IMR-90 (cell line): ENCODE measurements around the gene UBE2QL1. TPM values are rescaled to one million over a fixed set of nuclear protein-coding genes. Genes with fewer than 3 reads are reported as not detected.

ENCODE experiments used
- ATAC-seq: fragments of 200-7000 bp; cut with Tn5 transposase; 2 replicates; pipeline ENCODE4 v1.9.1; 2020; ENCODE audit warnings: low read depth, mild to moderate bottlenecking, moderate library complexity
- BruUV-seq: library from RNA; stranded (reverse); fragments of 400-500 nt; replicated peaks from 2 replicates; lab custom pipeline; 2021; lab: Mats Ljungman, UMichigan
- CTCF ChIA-PET: fragments of 300-600 bp; formaldehyde crosslinking; extraction: SDS; loops from one replicate; lab custom pipeline; 2021; ENCODE audit warnings: antibody characterized with exemption; lab: Yijun Ruan, JAX
- POLR2A ChIA-PET: fragments of 300-600 bp; sonication (Branson Sonifier 250); formaldehyde crosslinking; loops from one replicate; lab custom pipeline; 2022; ENCODE audit warnings: antibody characterized with exemption; ENCODE audit not compliant: unreplicated experiment; lab: Charles Lee
- DNase-seq: peaks from one replicate; pipeline ENCODE4 v3.0.0; 2013
- H2AFZ ChIP-seq: replicated peaks from 2 replicates; pipeline ENCODE3; 2013; ENCODE audit warnings: low read length, mild to moderate bottlenecking; ENCODE audit not compliant: poor library complexity
- H2AK5ac ChIP-seq: 2 replicates; pipeline ENCODE4 v1.6.1; 2013; ENCODE audit warnings: low read depth, low read length, inconsistent platforms
- H2AK9ac ChIP-seq: replicated peaks from 2 replicates; pipeline ENCODE3; 2013; ENCODE audit warnings: mild to moderate bottlenecking, low read depth, low read length, moderate library complexity; ENCODE audit not compliant: poor library complexity
- H2BK120ac ChIP-seq: 2 replicates; pipeline ENCODE4 v1.6.1; 2013; ENCODE audit warnings: low read depth, low read length, inconsistent platforms
- H2BK15ac ChIP-seq: 3 replicates; pipeline ENCODE4 v1.6.1; 2013; ENCODE audit warnings: low read depth, low read length, inconsistent platforms
- H2BK20ac ChIP-seq: 2 replicates; pipeline ENCODE4 v1.6.1; 2013; ENCODE audit warnings: low read depth, mild to moderate bottlenecking, inconsistent platforms, low read length, moderate library complexity
- H2BK5ac ChIP-seq: 2 replicates; pipeline ENCODE4 v1.6.1; 2013; ENCODE audit warnings: mild to moderate bottlenecking, low read depth, low read length, inconsistent platforms; ENCODE audit not compliant: poor library complexity, severe bottlenecking
- H3K14ac ChIP-seq: replicated peaks from 2 replicates; pipeline ENCODE4 v1.6.1; 2013; ENCODE audit warnings: low read depth, low read length, inconsistent platforms
- H3K18ac ChIP-seq: 2 replicates; pipeline ENCODE4 v1.6.1; 2013; ENCODE audit warnings: low read depth, low read length, control low read depth
- H3K23ac ChIP-seq: 2 replicates; pipeline ENCODE4 v1.6.1; 2013; ENCODE audit warnings: low read depth, low read length, inconsistent platforms
- H3K27ac ChIP-seq: 2 replicates; pipeline ENCODE4 v1.5.1; 2013; ENCODE audit warnings: mild to moderate bottlenecking, control low read depth, low read length; ENCODE audit not compliant: insufficient read depth
- H3K27me3 ChIP-seq: 2 replicates; pipeline ENCODE4 v1.6.1; 2013; ENCODE audit warnings: low read length; ENCODE audit not compliant: control insufficient read depth, insufficient read depth
- H3K36me3 ChIP-seq: 2 replicates; pipeline ENCODE4 v1.6.1; 2013; ENCODE audit warnings: low read length, mixed read lengths; ENCODE audit not compliant: control insufficient read depth, insufficient read depth
- H3K4ac ChIP-seq: 2 replicates; pipeline ENCODE4 v1.6.1; 2013; ENCODE audit warnings: low read depth, low read length, inconsistent platforms
- H3K4me1 ChIP-seq: 2 replicates; pipeline ENCODE4 v1.6.1; 2013; ENCODE audit warnings: low read length, mixed read lengths; ENCODE audit not compliant: control insufficient read depth, insufficient read depth
- H3K4me2 ChIP-seq: 2 replicates; pipeline ENCODE4 v1.6.1; 2013; ENCODE audit warnings: low read depth, mild to moderate bottlenecking, control low read depth, low read length, moderate library complexity
- H3K4me3 ChIP-seq: 2 replicates; pipeline ENCODE4 v1.5.1; 2013; ENCODE audit warnings: low read depth, mild to moderate bottlenecking, control low read depth, low read length, moderate library complexity; ENCODE audit not compliant: insufficient read depth
- H3K56ac ChIP-seq: 2 replicates; pipeline ENCODE4 v1.6.1; 2013; ENCODE audit warnings: low read length, inconsistent platforms; ENCODE audit not compliant: insufficient read depth; ENCODE audit errors: extremely low read depth
- H3K79me1 ChIP-seq, 2 experiments: 2 replicates each; pipeline ENCODE4 v1.6.1; 2013; ENCODE audit warnings: low read length in 2 of 2, inconsistent platforms in 1 of 2, low read depth in 1 of 2
- H3K9ac ChIP-seq: 2 replicates; pipeline ENCODE4 v1.6.1; 2013; ENCODE audit warnings: low read depth, low read length, control low read depth
- H3K9me1 ChIP-seq: 2 replicates; pipeline ENCODE4 v1.6.1; 2013; ENCODE audit warnings: low read length, inconsistent platforms; ENCODE audit not compliant: insufficient read depth
- H3K9me3 ChIP-seq: 2 replicates; pipeline ENCODE4 v1.6.1; 2013; ENCODE audit warnings: low read length; ENCODE audit not compliant: control insufficient read depth, insufficient read depth
- H4K20me1 ChIP-seq: 2 replicates; pipeline ENCODE4 v1.6.1; 2013; ENCODE audit warnings: low read length, inconsistent platforms; ENCODE audit not compliant: insufficient read depth
- H4K5ac ChIP-seq: 2 replicates; pipeline ENCODE4 v1.6.1; 2013; ENCODE audit warnings: mild to moderate bottlenecking, low read depth, low read length, control low read depth
- H4K8ac ChIP-seq, 2 experiments: 2 replicates each; pipeline ENCODE4 v1.6.1; 2013; ENCODE audit warnings: low read depth in 2 of 2, low read length in 2 of 2, control low read depth in 1 of 2, inconsistent platforms in 1 of 2
- H4K91ac ChIP-seq: 2 replicates; pipeline ENCODE4 v1.6.1; 2013; ENCODE audit warnings: low read depth, low read length, inconsistent platforms; ENCODE audit not compliant: insufficient read depth
- CHD1 ChIP-seq: IDR thresholded peaks from 2 replicates; pipeline ENCODE4 v1.6.1; 2012; ENCODE audit warnings: low read depth, low read length, improper control_type of control experiment
- MAFK ChIP-seq: IDR thresholded peaks from 2 replicates; pipeline ENCODE4 v1.6.1; 2012; ENCODE audit warnings: low read depth, low read length, improper control_type of control experiment
- RCOR1 ChIP-seq: IDR thresholded peaks from 2 replicates; pipeline ENCODE4 v1.6.1; 2012; ENCODE audit warnings: mild to moderate bottlenecking, low read length, improper control_type of control experiment; ENCODE audit not compliant: insufficient replicate concordance
- WGBS, 2 experiments: methylation state at CpG; one replicate each; pipeline versions ENCODE4 v1.1.5 to v1.1.7; 2013; ENCODE audit warnings: missing lambda C conversion rate in 2 of 2; ENCODE audit not compliant: insufficient read length in 1 of 2; ENCODE audit errors: extremely low coverage in 2 of 2; 5-methylcytosine and 5-hydroxymethylcytosine counted together
- dilution Hi-C: fragments of 300-500 bp; cut with HindIII; formaldehyde crosslinking; loops from one replicate; pipeline ENCODE4 v1.14.3; 2018; ENCODE audit warnings: low sequenced_read_pairs; ENCODE audit not compliant: unreplicated experiment
- in situ Hi-C: fragments of 300-500 bp; cut with MboI; formaldehyde crosslinking; loops from 3 replicates; pipeline ENCODE4 v1.14.3; 2019; ENCODE audit warnings: low sequenced_read_pairs, inconsistent platforms, mixed read lengths
- intact Hi-C: fragments of 100-400 bp; cut with micrococcal nuclease; formaldehyde crosslinking; loops from 2 replicates; pipeline ENCODE4 v1.10.0; 2022
- polyA plus RNA-seq, 3 experiments: library from polyadenylated mRNA; depleted of rRNA; stranded (reverse); fragments of >200 nt; gene quantifications; 2 replicates each; pipeline ENCODE4 v1.2.3, GENCODE V29; 2012; ENCODE audit warnings: low replicate concordance in 1 of 3
- total RNA-seq: library from RNA; depleted of rRNA; stranded (reverse); fragments of >200 nt; gene quantifications from 2 replicates; pipeline ENCODE4 v1.2.3, GENCODE V29; 2012
- TF ChIP-seq, protein P1 (sequence below): conservative IDR thresholded peaks from 2 replicates; pipeline ENCODE4 v1.5.1; 2012; ENCODE audit warnings: mild to moderate bottlenecking, low read depth, low read length, improper control_type of control experiment

UBE2QL1 gene
- total and polyA plus RNA-seq, 2 of the 4 experiments (the other 2 are of a cell fraction): not detected

DNA sequence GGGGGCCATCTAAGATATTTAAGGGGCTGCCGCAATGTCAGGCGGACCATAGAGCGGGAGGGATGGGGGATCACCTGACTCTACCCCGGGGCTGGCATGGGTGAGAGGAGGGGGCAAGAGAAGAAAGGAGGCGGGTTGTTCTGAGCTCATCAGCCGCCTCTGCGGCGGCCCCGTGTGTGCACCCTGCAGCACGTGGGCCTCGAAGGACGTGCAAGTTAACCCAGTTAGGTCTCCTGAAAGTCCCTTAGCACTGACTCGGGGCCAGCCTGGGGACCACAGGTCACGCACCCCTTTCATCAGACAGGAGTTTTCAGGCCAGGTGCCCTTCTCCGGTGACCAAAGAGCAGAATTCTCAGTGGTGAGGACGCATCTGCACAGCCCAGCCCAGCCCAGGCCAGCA, 58.0 kb downstream of the UBE2QL1 start:
- Histone ChIP-seq H4K8ac (no peak overlapping the region), H3K79me1 (no peaks in the 10 kb centered on the region), H2AFZ (no peak overlapping the region), H3K4me2 (no peak overlapping the region), H2BK5ac (no peak overlapping the region), H3K9me3 (peaks cover 2% of the 10 kb centered on the region; the same call in 1 of the 2 replicates), H3K4me3 (no peak overlapping the region), H3K56ac (no peak overlapping the region), H3K23ac (no peak overlapping the region), H4K91ac (no peak overlapping the region), H2BK120ac (no peak overlapping the region), H3K27ac (no peak overlapping the region), H3K4me1 (no peaks in the 10 kb centered on the region), H3K9ac (no peak overlapping the region), H4K5ac (no peak overlapping the region), H3K27me3 (no peaks in the 10 kb centered on the region), H3K4ac (no peak overlapping the region), H3K14ac (no peak overlapping the region), H2BK15ac (no peak overlapping the region), H2BK20ac (no peak overlapping the region), H4K20me1 (no peaks in the 10 kb centered on the region), H2AK5ac (no peak overlapping the region), H3K9me1 (no peaks in the 10 kb centered on the region), H3K36me3 (no peaks in the 10 kb centered on the region), H2AK9ac (no peak overlapping the region), H3K18ac (no peak overlapping the region)
- intact Hi-C loops: no loop called here
- ChIA-PET CTCF (no interaction called here), POLR2A (no interaction called here)
- BruUV-seq: no TSS peak
- no peak for ATAC-seq
- TF ChIP-seq CHD1 (no peak), MAFK (no peak), RCOR1 (no peak)
- TF ChIP-seq, protein P1, sequence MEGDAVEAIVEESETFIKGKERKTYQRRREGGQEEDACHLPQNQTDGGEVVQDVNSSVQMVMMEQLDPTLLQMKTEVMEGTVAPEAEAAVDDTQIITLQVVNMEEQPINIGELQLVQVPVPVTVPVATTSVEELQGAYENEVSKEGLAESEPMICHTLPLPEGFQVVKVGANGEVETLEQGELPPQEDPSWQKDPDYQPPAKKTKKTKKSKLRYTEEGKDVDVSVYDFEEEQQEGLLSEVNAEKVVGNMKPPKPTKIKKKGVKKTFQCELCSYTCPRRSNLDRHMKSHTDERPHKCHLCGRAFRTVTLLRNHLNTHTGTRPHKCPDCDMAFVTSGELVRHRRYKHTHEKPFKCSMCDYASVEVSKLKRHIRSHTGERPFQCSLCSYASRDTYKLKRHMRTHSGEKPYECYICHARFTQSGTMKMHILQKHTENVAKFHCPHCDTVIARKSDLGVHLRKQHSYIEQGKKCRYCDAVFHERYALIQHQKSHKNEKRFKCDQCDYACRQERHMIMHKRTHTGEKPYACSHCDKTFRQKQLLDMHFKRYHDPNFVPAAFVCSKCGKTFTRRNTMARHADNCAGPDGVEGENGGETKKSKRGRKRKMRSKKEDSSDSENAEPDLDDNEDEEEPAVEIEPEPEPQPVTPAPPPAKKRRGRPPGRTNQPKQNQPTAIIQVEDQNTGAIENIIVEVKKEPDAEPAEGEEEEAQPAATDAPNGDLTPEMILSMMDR: no peak
- DNase-seq: no peak
- dilution Hi-C loops: no loop called here
- in situ Hi-C loops: no loop called here
- WGBS, 2 experiments: 76% methylated on average over 3 of the region's 16 CpGs; no CpG with 5 or more reads in 1 of the 2 experiments
